NCI-H2107 (cell line): ENCODE measurements around the gene TIMM29.

Experiments used
- DNase-seq: peaks from one replicate; lab custom pipeline; 2025; lab: John Stamatoyannopoulos, UW

TIMM29 gene

GRCh38 chr19:10928563-10929401 lies at the start of gene TIMM29, which contains the start of gene YIPF2:
TIMM29 (plus strand) TSS chr19:10928811; CDS start chr19:10928823, 12 bp downstream.
YIPF2 (minus strand) TSS chr19:10928639; CDS start chr19:10928410, 229 bp downstream.
- peak; percentile 97 for DNase-seq

DNA sequence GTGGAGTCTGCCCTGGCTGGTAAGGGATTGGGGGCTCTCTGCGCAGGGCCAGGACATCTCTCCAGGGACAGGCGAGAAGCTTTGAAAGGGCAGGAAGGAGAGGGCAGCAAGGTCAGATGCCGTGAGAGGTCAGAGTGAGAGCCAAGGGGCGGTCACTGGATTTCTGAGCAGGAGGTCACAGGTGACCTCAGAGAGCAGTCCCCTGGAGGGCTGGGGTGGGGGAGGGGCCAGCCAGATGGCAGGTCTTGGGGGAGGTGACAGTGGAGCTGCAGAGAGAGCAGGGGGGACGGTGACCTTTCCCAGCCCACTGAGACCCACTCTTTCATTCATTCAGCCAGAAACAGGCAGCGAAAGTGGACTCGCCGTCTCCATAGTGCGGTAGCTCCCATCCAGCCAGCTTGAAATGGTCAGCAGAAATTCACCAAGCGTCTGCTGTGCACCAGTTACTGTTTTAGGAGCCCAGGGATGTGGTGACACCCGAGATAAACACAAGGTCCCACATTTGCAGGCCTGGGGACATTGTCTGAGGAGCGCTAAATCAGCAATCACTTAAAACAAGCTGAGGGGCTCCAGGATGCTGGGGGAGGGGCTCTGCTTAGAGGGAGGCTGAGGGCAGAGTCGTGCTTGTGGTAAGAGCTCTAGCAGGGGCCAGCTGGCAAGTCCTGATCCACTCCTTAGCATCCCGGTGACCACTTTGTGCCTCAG lies 47.1 kb upstream of the TIMM29 start:
- DNase-seq, result no peak

GRCh38 chr19:10882108-10882457 lies 46.5 kb upstream of the TIMM29 start:
- DNase-seq, result no peak

DNA sequence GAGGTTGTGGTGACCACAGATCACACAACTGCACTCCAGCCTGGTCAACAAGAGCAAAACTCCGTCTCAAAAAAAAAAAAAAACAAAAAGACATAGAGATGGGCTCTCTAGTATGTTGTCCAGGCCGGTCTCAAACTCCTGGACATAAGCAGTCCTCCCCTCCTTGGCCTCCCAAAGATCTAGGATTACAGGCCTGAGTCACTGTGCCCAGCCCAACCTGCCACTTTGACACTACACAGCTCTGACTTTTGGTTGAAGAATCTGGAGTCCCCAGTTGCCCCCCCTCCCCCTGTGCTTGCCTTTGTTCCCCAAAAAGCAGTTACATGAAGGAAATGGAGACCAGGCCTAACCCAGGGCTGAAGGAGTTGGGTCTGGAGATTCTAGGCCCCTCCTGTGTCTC lies 44.3 kb upstream of the TIMM29 start:
- no peak for DNase-seq

DNA sequence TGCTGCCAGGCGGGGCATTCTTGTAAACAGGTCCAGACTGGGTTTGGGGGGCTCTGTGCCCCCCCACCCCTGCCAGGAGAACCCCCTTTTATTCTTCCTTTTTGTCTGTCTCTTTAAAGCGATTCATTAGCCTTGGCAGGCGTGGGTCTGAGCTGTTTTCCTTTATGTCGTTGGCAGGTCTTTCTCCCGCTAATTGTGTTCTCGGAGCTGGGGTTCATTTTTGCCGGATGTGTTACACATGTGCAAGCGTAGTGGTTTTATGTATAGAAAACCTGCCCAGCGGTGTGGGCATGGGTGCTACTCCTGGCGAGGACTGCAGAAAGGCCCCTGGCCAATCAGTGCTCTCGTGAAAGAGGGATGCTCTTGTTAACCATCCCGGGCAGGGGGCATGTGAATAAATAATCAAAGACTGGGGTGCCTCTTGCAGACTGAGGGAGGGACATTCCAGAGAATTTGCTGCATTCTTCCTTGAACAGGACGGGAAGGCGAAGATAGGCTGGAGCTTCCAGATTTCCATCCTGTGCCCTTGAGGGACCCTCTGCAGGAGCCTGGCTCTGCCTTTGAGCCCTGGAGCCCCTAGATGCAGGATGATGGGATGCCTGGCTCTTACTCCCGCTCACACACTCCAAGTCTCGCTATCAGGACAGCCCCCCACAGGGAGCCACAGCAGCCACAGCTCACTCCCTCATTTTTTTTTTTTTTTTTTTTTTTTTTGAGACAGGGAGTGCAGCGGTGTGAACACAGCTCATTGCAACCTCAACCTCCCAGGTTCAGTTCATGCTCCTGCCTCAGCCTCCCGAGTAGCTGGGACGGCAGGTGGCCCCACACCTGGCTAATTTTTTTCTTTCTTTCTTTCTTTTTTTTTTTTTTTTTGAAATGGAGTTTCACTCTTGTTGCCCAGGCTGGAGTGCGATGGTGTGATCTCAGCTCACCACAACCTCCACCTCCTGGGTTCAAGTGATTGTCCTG lies 43.1 kb upstream of the TIMM29 start:
- DNase-seq, result no peak

- DNase-seq, result no peak
These were observed 40.8 kb upstream of the TIMM29 start for GRCh38 chr19:10887616-10888367.

GRCh38 chr19:10888421-10888866 lies 40.2 kb upstream of the TIMM29 start:
- DNase-seq, result peak; percentile 62

DNA sequence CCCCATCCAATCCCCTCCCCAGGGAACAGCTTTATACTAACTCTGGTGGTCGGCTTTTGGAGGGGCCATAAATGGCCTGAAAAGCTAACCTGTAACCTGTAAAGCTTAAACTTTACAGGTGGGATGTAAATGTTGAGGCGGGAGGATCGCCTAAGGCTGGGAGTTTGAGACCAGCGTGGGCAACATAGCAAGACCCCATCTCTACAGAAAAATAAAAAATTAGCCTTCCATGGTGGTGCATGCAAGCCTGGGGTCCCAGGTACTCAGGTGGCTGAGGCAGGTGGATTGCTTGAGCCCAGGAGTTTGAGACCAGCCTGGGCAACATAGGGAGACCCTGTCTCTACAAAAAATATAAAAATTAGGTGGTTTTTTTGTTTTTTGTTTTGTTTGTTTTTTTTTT lies 38.7 kb upstream of the TIMM29 start:
- no peak for DNase-seq

DNA sequence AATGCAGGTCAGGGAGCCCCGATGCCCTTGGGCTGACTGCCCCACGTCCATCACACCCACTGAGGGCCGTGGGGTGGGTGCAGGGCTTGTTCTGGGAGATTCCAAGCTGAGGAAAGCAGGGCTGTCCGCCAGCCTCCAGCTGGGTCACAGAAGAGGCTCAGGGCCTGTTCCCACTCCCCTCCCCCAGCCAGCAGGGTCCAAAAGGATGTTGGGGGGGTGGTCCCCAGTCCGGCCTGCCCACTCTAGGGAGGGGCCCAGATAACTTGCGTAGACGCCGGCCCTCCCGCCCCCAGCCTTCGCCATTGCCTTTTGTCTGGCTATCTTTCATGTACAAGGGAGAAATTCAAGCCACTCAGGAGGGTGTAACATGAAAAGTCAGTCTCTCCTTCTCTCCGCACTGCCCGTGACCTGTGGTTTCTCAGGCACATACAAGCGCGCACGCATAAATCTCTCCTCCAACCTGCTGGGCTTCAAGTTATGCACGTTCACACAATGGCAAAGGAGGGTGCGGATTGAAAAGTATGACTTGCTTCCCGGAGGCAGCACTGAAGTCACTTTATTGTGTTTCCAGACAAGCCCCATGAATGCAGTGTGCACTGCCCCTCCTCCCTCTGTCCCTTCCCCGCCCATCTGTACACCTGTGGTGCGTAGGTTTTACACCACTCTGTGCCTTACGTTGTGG lies 37.1 kb upstream of the TIMM29 start:
- peak; percentile 78 for DNase-seq

- peak; percentile 71 for DNase-seq
These were observed 36.4 kb upstream of the TIMM29 start for GRCh38 chr19:10892256-10892655.

DNA sequence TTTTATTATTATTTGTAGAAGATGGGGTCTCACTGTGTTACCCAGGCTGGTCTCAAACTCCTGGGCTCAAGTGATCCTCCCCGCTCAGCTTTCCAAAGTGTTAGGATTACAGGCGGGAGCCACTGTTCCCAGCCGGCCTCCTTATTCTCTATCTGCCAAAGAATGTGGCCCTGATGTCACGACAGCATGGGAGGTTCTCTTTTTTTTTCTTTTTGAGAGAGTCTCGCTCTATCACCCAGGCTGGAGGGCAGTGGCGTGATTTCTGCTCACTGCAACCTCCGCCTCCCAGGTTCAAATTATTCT lies 33.7 kb upstream of the TIMM29 start:
- no peak for DNase-seq

GRCh38 chr19:10895363-10895762 lies 33.2 kb upstream of the TIMM29 start:
- DNase-seq, result no peak

DNA sequence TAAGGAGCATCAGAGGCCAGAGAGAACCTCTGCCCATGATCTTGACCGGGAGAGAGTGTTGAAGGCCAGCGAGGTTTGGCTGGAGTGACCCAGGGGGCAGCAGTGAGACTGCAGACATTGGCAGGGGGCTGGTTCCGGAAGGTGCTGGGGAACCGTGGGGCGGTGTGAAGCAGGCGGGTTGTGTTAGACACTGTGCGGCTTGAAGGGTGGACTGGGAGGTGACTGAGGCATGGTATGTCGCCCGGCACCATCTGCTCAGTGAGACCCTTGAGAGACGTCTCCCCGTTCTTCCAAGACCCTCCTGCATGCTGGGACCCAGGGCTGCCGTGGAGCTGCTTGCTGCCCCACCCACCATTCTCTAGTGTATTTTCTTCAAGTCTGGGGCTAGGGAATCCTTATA lies 32.7 kb upstream of the TIMM29 start:
- DNase-seq, result no peak

GRCh38 chr19:10896851-10897526 lies 31.6 kb upstream of the TIMM29 start:
- peak; percentile 60 for DNase-seq

DNA sequence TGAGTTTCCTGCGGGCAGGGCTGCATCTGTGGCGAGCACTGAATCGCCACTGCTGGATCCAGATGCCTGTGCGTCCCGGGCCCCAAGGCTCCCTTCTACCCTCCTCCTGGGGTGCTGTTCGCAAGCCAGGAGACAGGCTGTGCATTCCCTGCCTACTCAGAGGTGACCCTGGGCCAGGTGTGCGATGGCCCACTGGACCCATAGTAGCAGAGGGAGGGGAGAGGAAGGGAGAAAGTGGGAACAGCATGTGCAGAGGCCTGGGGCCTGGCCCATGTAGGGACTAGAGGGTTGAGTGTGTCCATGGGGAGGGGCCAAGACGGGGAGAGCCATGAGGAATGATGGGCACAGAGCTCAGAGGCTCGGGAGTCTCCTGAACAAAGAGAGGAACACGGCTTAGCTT lies 30.0 kb upstream of the TIMM29 start:
- no peak for DNase-seq

- DNase-seq, result no peak
These were observed 29.4 kb upstream of the TIMM29 start for GRCh38 chr19:10899151-10899653.

- DNase-seq, result no peak
These were observed 20.7 kb upstream of the TIMM29 start for GRCh38 chr19:10907925-10908324.

- DNase-seq, result no peak
These were observed 20.1 kb upstream of the TIMM29 start for GRCh38 chr19:10908380-10908960.

DNA sequence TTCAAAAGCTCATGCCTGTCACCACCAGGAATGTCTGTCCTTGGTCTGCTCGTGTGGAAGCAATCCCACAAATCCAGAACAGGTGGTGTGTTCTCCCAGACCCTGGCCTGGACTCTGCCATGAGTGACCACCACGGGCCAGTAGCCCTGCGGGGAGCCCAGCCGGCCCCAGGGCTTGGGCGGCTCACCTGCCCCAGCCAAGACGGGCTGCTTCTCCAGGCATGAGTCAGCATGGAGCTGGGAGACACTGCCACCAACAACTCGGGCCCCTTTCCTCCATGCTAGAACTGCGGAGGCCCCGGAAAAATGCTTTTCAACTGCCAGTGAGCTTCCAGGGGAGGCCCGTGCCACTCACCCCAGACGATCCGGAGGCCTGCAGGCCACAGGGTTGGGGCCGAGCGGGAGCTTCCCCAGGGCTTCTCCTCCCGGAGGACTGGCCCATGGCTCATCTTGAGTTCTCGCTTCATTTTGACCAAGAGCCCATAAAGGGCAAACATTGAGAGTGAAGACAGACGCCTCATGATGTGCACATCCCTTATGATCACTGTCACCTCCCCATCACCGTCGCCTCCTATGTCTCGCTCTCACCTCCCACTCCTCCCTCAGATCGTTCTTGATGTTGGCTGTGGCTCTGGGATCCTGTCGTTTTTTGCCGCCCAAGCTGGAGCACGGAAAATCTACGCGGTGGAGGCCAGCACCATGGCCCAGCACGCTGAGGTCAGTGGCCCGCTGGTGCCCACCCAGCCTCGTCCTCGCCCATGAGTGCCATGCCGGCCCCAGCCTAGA lies 16.8 kb upstream of the TIMM29 start:
- DNase-seq, result no peak
